ENCODE measurements around the gene MARCO. TPM values are rescaled to one million over a fixed set of nuclear protein-coding genes. Genes with fewer than 3 reads are reported as not detected.

The MARCO gene
- polyA plus RNA-seq, 1 of the 3 experiments (the other 2 are of a cell fraction): not detected

- Histone ChIP-seq H2AFZ (ENCODE audit: low read depth) (no peak overlapping the region), H3K27ac (ENCODE audit: low read depth in 2 of 2, low read length in 1 of 2) (no peak overlapping the region), H3K9ac (no peak overlapping the region), H3K4me1 (ENCODE audit: control insufficient read depth in 1 of 2, insufficient read depth in 2 of 2, low read depth in 1 of 2, low read length in 1 of 2) (no peaks in the 10 kb centered on the region), H3K36me3 (replicated peaks in 1 of 2; ENCODE audit: control insufficient read depth in 1 of 2, insufficient read depth in 2 of 2, low read length in 1 of 2) (no peaks in the 10 kb centered on the region), H3K9me2 (no peaks in the 10 kb centered on the region), H3K79me2 (ENCODE audit: insufficient read depth) (no peaks in the 10 kb centered on the region), H3K4me2 (no peak overlapping the region), H4K20me1 (ENCODE audit: insufficient read depth) (no peaks in the 10 kb centered on the region), H3K27me3 (ENCODE audit: insufficient read depth) (no peaks in the 10 kb centered on the region), H3F3A (replicated peaks; ENCODE audit: insufficient read depth) (no peaks in the 10 kb centered on the region), H3K4me3 (ENCODE audit: low read depth in 2 of 2, low read length in 1 of 2) (no peak overlapping the region), H3K9me3 (no peaks in the 10 kb centered on the region)
- CTCF ChIA-PET: interaction anchor here (1.2 kb wide), 1 partner anchor 23 kb away, joined by 3 read pairs; no protein-coding TSS in a partner anchor
- WGBS (ENCODE audit: low lambda C conversion rate): 21% methylated on average over 3 of the region's 3 CpGs
- TF ChIP-seq MEF2A (IDR thresholded peaks at IDR 0.05; ENCODE audit: borderline replicate concordance, low read depth) (no peak), PBX3 (IDR thresholded peaks at IDR 0.05) (no peak), RXRA (IDR thresholded peaks at IDR 0.05; ENCODE audit: borderline replicate concordance, low read depth) (no peak), EP300 (IDR thresholded peaks at IDR 0.05; ENCODE audit: borderline replicate concordance in 1 of 2, low read depth in 1 of 2, low read length in 1 of 2) (no peak), SIN3A (IDR thresholded peaks at IDR 0.05; ENCODE audit: borderline replicate concordance, low read depth, low read length) (no peak), TEAD4 (IDR thresholded peaks at IDR 0.05; ENCODE audit: borderline replicate concordance, insufficient read depth) (no peak), USF1 (IDR thresholded peaks at IDR 0.05; ENCODE audit: borderline replicate concordance, low read depth) (no peak), NFIC (IDR thresholded peaks at IDR 0.05; ENCODE audit: borderline replicate concordance) (no peak), GATA2 (CRISPR knock-in tag; IDR thresholded peaks at IDR 0.05) (no peak)
- POLR2A ChIA-PET: no interaction called here
- no peak for DNase-seq
Measured at GRCh38 chr2:118905206-118905605, 36.8 kb upstream of the MARCO start.

GRCh38 chr2:118906186-118906585 lies 35.8 kb upstream of the MARCO start:
- no peak overlapping the region for H3K9ac ChIP-seq
- no peak overlapping the region for H3K4me3 ChIP-seq (ENCODE audit: low read depth in 2 of 2, low read length in 1 of 2)
- TF ChIP-seq GATA2 (CRISPR knock-in tag; IDR thresholded peaks at IDR 0.05) (no peak), USF1 (IDR thresholded peaks at IDR 0.05; ENCODE audit: borderline replicate concordance, low read depth) (no peak)
- H3K27ac ChIP-seq (ENCODE audit: low read depth in 2 of 2, low read length in 1 of 2): no peak overlapping the region
- no peaks in the 10 kb centered on the region for H3K9me2 ChIP-seq
- H2AFZ ChIP-seq (ENCODE audit: low read depth): no peak overlapping the region
- H3K4me1 ChIP-seq (ENCODE audit: control insufficient read depth in 1 of 2, insufficient read depth in 2 of 2, low read depth in 1 of 2, low read length in 1 of 2): no peaks in the 10 kb centered on the region
- H3F3A ChIP-seq (replicated peaks; ENCODE audit: insufficient read depth): no peaks in the 10 kb centered on the region
- no peak for DNase-seq
- no peaks in the 10 kb centered on the region for H3K36me3 ChIP-seq (replicated peaks in 1 of 2; ENCODE audit: control insufficient read depth in 1 of 2, insufficient read depth in 2 of 2, low read length in 1 of 2)
- no peak overlapping the region for H3K4me2 ChIP-seq
- H3K79me2 ChIP-seq (ENCODE audit: insufficient read depth): no peaks in the 10 kb centered on the region
- no peaks in the 10 kb centered on the region for H4K20me1 ChIP-seq (ENCODE audit: insufficient read depth)
- 0% methylated on average over 4 of the region's 4 CpGs for WGBS (ENCODE audit: low lambda C conversion rate)
- H3K9me3 ChIP-seq: no peaks in the 10 kb centered on the region
- POLR2A ChIA-PET: no interaction called here
- no peaks in the 10 kb centered on the region for H3K27me3 ChIP-seq (ENCODE audit: insufficient read depth)
- CTCF ChIA-PET: no interaction called here

Measured in SK-N-SH (cell line).